Inferior parietal cortex (tissue), 1 donor: ENCODE data around the gene SLC39A5.

Experiments
- DNase-seq: peaks from one replicate; pipeline ENCODE4 v3.0.0-alpha.2; 2016; ENCODE audit errors: extremely low spot score

SLC39A5 gene

DNA sequence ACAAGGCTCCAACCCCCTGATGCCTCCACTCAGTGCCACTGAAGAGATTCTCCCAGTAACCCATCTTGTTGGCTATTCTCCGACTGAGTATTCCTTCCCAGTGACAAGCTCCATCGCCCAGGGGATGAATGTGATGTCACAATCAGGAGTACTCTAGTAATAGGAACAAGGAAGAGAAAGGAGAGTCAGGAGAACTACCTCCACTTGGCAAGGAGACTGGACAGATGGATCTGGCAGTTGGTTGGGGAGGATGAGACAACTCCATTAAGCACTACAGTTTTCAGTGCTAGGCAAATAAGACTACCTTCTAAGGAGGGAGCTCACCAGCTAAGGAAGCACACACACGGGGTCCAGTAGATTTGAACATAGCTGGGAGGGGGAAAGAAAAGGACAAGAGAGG lies 13.4 kb upstream of the SLC39A5 start:
- no peak for DNase-seq

DNA sequence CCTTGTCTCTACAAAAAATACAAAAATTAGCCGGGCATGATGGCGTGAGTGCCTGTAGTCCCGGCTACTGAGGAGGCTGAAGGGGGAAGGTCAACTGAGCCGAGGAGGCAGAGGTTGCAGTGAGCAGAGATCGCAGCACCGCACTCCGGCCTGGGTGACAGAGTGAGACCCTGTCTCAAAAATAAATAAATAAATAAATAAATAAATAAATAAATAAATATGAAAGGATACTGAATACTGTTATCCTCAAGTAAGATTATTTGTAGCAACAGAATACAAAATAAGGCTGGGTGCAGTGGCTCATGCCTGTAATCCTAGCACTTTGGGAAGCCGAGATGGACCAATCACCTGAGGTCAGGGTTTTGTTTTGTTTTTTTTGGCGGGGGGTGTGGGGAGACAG lies 10.0 kb upstream of the SLC39A5 start:
- no peak for DNase-seq

DNA sequence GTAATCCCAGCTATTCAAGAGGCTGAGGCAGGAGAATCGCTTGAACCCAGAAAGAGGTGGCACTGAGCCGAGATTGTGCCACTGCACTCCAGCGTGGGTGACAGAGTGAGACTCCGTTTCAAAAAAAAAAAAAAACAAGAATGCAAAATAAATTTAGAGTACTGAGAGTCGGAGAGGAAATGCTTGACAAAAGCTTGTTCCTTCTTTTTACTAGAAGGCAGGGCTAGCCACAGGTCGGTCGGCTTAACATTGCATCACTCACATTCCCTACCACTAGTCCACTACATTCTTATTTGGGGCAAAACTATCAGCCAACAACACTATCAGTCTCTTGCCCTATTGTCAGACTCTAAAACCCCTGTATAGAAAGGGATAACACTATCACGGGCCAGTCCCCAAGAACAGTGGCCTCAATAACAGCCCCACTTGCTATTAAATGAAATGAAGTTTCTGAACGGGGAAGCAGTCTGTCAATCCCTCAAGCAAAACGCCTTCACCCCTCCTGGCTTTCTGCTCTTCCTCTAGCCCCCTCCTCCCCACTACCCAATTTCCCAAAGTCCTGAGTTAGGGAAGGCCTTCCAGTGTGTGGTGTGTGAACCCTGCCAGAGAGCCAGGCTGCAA lies 9.1 kb upstream of the SLC39A5 start:
- DNase-seq, result peak; percentile 8

DNA sequence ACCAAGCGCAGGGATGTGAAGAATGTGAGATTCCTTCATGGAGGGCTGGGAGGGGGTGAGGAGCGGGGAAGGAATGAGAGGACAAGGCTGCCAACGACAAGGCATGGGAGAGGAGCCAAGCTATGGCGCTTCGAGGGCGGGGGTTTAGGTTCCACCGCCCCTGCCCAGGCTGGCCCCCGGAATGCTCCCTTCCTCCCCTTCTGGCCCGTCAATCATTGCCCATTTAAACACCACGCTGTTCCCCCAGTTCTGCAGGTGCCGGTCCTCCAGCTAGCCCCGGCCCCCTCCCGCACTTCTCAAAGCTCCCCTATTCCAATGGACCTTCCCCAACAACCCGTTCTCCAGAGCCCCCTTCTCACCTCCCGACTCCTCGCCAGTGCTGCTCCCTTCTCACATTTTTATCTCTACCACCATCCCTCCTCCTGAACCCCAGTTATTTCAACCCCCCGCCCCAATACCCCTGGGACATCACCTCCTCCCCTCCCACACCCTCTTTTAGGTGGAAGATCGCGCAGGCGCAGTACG lies 8.6 kb upstream of the SLC39A5 start:
- DNase-seq, result peak; percentile 13

DNA sequence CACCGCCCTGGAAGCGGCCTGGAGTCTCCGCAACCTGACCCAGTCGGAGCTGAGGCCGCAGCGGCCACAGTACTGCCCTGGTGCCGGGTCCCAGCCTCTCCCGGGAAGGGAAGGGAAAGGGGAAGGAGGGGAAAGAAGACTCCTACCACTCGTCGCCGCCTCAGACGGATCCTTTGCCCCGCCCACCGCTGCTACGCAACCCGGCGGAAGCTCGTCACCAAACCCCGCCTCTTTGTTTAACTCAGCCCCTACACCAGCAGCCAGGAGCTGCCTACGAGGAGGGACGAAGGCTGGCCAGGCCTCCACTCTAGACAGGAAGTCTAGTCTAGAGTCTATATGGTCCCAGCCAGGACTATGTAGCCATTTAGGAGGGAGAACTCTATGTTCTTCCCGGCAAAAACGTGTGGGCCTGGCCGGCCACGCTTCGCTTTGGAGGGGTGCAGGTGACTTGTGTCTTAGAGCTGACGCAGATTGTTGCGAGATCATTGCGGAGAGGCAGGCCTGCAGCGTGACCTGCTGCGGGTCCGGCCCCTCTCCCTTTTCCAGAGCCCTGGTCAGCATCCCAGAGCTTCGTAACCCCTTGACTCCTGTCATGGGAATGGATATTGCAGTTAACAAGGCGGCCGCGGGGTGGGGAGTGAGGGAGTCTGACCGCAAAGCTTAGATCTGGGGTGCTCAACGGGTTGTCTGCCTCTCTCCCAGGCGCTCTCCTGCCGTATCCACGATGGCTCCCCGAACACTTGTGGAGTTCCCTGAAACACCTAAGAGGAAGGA lies 7.9 kb upstream of the SLC39A5 start, which contains the start of gene RNF41:
Gene RNF41 (minus strand): TSS at position 166 of the 774 bp plus-strand sequence. CDS start 7,875 bp downstream, outside the sequence.
- peak; percentile 96 for DNase-seq

DNA sequence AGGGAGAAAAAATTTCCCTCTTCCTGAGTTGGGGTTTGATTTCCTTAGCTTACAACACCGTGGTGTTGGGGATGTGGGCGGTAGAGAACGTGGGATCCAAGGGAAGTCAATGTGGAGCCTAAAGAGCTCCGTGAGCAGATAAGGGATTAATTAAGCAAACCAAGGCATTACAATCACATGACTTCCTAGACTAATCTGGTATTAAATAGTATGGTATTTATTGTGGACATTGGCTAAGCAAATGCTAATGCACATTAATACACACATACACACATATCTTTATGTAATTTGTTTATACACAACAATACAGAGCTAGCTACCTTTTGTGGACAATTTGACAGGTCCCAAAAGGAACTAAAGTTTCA lies 7.3 kb upstream of the SLC39A5 start:
- no peak for DNase-seq

DNA sequence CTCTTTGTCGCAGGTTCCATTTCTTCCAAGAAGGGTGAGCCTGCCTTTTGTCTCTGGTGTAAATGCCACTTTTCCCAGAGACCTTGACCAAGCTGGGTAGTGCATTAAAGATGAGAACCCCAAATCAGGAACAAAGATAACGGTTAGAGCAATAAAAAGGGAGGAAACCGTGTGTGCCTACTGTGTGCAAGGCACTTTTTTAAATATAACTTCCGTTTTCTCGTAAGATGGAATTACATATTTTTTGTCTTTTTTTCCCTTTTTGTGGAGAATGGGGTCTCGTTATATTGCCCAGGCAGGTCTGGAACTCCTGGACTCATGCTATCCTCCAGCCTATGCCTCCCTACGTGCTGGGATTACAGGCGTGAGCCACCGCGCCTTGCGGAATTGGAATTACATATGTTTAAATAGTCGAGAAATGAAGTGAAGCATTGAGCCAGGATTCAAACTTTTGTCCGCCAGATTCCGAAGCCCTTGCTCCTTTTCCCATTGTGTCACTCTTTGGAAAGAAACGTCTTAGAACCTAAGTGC lies 6.2 kb upstream of the SLC39A5 start:
- no peak for DNase-seq

DNA sequence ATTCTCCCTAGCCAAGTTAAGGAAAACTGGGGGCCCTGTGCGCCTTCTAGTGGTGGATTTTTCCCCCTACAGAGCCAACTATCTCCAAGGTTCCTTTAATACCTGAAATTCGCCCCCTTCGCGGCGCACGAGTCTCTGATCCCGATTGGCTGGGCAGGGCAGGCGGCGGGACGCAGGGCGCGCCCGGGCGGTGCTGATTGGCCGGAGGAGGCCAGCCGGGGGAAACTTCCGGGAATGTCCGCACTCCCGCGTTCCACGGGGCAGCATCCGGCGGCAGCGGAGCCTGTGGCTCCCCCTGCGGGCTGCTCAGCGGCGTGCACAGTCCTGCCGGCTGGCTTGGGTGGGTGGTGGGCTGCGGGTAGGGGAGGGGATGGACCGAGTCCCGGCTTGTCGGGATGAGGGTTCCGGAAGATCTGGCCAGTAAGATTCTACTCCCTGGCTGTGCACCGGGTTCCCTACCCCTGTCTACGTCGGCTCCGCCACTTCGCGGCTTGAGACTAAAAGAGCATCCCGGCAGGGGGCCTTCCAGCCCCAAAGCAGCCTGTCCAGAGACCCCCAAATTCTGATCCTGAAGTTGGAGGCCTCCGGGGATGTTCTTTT lies 5.6 kb upstream of the SLC39A5 start, which contains the start of gene NABP2:
Gene NABP2 (plus strand): TSS at position 241 of the 600 bp plus-strand sequence. CDS start 515 bp downstream, outside the sequence.
- DNase-seq, result peak; percentile 99

DNA sequence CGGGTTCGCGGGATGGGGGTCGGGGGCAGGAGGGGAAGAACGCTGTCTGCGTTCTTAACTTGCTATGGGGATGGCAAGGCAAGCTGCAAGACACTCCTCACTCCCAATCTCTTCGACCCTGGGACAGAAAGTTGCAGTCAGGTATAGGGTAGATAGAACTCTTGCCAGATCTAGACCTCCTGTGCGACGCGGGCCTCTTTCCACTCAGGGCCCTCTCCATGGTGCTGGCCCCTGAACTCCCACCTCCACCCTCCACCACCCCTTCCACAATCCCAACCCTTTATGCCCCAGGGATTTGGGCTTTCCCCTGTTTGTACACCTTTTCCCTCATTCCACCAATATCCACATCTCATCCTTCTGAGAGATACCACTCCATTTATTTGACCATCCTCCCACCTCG lies 4.9 kb upstream of the SLC39A5 start:
- DNase-seq, result no peak

DNA sequence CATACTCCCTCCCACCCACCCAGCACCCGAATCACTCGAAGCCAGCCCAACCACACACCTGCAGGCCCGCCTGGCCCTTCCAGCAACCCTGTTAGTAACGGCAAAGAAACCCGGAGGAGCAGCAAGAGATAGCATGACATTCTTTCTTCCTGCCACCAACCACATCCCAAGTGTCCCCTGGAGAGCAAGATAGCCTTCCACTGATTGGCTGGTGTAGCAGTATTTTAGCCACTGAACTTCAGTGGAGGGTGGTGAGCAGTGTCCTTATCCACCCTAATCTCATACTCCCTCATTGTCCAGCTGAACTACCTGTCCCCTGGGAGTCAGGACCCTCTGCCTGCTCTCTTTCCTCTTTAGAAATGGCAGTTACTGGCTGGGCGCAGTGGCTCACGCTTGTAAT lies 769 bp upstream of the SLC39A5 start:
- no peak for DNase-seq

DNA sequence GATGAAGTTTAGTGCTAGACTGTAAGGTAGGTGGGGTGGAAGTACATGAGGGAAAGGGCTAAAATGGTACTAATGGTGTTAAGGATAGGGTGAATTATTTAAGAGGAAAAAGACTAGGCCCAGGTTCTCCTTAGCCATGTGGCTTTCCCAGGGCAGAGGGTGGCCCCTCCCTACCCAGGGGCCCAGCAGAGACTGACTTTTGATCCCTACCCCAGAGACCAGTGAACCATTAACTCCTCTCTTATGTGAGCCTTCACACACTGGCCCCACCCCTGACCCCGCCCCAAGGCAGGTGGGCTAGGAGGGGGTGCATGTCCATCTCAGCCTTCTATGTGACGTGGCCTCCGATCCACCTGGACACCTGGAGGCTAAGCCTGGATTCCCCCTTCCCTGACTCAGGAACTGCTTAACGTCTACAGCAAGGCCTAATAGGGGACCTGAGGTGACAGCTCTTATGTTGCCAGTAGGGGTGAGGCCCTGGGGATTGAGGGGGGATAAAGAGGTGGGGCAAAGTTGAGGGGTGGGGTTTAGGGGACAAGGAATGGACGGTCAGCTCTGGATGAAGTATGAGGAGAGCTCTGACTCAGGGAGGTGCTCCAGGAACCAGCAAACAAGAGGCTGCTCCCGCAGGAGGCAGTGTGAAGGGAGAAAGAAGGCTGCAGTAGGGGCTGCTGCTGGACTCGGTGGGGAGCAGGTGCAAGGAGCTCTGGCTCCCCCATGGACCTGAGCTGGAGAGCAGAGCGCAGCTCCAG lies 757 bp downstream of the SLC39A5 start:
- DNase-seq, result no peak

DNA sequence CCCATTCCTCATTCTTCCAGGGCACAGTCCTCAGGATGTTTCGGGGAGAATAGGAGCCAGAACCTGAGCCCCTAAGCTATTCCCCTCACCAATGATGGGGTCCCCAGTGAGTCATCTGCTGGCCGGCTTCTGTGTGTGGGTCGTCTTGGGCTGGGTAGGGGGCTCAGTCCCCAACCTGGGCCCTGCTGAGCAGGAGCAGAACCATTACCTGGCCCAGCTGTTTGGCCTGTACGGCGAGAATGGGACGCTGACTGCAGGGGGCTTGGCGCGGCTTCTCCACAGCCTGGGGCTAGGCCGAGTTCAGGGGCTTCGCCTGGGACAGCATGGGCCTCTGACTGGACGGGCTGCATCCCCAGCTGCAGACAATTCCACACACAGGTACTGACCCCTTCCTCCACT lies 1.3 kb downstream of the SLC39A5 start:
- DNase-seq, result no peak

DNA sequence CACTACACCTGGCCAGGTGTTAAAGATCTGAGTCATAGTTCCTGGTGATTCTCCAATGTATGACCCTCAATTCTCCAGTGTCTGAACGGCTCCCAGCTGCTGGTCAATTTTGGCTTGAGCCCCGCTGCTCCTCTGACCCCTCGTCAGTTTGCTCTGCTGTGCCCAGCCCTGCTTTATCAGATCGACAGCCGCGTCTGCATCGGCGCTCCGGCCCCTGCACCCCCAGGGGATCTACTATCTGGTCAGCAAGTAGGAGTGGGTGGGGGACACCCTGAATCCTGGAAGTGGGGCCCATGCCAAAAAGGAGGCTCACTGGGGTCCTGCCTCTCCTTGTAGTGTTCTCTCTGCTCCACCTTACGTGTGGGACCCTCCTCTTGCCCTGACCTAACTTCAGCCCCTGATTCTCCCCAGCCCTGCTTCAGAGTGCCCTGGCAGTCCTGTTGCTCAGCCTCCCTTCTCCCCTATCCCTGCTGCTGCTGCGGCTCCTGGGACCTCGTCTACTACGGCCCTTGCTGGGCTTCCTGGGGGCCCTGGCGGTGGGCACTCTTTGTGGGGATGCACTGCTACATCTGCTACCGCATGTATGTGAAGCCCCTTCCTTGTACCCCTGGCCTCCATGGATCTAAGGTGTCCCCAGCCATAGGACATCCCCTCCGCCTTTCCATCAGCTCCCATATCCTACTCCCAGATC lies 5.0 kb downstream of the SLC39A5 start:
- DNase-seq, result no peak

DNA sequence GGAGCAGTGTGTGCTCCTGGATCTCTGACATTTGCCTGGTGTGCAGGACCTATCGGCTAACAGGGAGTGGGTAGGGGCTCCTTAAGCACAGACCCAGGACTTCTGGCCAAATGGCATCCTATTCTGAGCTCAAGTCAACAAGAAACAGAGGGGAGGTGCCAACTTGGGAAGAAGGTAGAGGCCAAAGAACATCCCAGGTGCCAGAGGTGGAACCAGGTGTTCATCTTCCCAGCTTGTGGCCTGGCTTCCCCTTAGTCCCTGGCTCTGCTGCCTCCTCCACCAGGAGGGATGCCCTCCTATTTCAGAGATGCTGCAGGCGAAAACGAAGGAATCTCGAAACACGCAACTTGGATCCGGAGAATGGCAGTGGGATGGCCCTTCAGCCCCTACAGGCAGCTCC lies 6.2 kb downstream of the SLC39A5 start:
- DNase-seq, result no peak

DNA sequence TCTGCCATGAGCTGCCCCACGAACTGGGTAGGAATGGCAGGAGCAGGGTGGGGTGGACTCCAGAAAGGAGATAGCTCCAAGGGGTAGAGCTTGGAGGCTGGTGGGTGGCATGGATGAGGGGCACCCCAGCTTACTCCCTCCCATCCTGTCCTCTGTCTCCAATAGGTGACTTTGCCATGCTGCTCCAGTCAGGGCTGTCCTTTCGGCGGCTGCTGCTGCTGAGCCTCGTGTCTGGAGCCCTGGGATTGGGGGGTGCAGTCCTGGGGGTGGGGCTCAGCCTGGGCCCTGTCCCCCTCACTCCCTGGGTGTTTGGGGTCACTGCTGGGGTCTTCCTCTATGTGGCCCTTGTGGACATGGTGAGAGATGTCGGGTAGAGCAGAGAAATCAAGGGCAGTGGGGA lies 7.1 kb downstream of the SLC39A5 start:
- DNase-seq, result no peak

DNA sequence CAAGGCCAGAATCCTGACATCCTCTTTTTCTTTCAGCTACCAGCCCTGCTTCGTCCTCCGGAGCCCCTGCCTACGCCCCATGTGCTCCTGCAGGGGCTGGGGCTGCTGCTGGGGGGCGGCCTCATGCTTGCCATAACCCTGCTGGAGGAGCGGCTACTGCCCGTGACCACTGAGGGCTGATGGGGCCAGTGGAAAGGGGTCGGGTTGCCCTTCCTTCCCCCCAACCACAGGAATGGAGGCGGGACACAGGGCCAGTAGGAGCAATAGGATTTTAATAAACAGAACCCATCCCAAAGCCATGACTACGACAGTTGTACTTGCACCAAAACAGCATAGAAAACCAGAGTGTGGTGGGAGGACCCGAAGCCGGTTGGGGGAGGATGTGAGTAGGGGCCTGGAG lies 7.7 kb downstream of the SLC39A5 start:
- DNase-seq, result no peak

DNA sequence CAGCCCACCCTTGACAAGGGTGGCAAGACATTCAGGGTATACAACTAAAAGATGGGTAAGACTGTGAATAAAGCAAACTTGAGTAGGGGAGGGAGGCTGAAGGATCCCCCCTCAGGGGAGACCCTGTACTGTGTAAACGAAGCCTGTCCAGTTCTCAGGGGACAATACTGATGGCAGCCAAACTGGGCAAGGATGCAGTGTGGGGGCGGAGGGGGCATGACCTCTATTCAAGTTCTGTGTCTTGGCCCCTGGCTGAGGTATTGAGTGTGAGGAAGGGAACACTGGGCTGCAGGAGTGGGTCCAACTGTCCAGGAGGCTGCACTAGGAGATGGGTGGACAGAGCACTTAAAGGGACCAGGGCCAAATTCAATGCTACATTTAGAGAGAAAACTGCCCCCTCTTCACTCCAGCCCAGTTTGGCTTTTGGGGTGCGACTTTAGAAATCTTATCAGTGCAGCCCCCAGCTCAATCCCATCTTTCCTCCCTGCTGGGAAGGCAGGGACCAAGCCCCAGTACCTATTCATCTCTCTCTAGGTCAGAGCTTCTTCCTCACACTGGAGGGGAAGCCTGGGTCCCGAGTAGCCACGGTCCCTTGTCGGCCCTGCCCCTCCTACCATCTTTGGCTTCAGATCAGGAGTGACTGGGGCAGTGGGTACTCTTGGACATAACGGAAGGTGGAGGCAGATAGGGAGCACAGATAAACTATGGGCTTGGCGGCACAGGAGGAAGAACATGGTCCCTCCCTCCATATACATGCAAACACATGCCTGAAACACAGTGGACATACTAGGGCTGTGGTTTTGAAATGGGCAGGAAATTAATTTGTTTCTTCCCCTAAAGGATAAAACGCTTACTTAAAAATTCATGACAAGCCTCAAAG lies 11.8 kb downstream of the SLC39A5 start:
- DNase-seq, result no peak

DNA sequence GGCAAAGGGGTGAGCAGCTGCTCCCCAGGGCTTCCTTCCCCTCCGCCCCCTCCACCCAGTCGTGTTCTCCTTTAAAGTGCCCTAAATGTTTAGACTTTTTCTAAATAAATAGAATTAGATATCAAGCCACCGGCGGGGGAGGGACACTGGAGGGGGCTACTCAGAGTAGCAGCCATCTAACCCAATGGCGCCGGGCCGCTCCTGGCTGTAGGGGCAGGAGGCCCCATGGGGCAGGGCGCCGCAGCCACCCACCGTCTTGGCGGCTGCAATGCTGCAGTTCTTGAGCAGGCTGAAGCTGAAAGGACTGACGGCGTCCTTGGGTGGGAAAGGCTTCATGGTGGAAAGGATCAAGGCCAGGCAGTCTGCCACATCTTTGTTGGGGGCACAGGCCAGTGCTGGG lies 13.1 kb downstream of the SLC39A5 start:
- no peak for DNase-seq

DNA sequence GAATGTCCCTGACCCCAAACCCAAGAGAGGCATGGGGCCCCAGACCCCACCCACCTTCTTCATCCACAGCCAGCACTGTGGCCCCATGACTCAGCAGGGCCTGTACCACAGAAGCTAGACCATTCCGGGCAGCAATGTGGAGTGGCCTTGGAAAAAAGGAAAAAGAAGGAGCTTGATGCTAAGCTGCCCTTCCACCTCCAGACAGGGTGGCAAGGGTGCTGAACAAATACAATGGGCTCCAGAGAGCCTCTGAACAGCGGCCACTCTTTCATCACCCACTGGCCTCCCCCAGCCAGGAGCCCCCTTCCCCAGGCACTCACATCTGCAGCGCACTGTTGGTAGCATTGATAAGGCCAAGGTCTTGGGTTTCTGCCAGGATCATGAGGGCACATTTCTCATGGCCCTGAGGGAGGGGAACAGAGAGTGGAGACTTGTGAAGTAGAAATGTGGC lies 13.9 kb downstream of the SLC39A5 start:
- DNase-seq, result no peak

DNA sequence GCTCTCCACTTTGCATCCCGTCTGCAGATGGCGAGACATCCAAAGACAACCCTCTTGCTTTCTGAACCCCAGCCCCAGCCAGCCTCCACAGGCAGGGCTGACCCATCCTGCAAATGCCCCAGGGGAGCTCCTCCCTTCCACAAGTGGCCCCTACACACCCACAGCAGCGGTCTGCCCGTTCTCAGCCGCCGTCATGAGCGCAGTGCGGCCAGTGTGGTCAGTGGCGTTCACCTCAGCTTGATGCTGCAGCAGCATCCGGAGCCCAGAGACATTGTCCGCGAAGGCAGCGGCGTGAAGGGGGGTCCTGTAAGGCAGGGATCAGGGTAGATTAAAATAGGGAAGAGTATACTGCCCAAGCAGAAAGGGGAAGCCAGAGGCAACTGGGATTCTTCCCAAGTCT lies 14.6 kb downstream of the SLC39A5 start:
- no peak for DNase-seq
